Tibial artery (tissue), 4 donors: ENCODE results near the gene KRTAP10-1.

Experiments used
- DNase-seq, 2 donors: peaks; one replicate each; pipeline ENCODE4 v3.0.0-alpha.2; 2019
- H3K27ac ChIP-seq, 2 donors: fragments of 200-600 bp; sonication (generic) in 1 of 2; 1 replicate in 1 of 2; 2 replicates in 1 of 2; pipeline ENCODE4 v1.5.1; 2018 to 2019; ENCODE audit warnings: mild to moderate bottlenecking in 1 of 2
- H3K27me3 ChIP-seq, 2 donors: fragments of 200-600 bp; sonication (generic) in 1 of 2; one replicate each; pipeline versions ENCODE4 v1.5.1 to v1.6.0; 2016 to 2019
- H3K36me3 ChIP-seq, 3 donors: fragments of 200-600 bp; sonication (generic) in 2 of 3; one replicate each; pipeline ENCODE4 v1.5.1; 2016 to 2019; ENCODE audit warnings: mild to moderate bottlenecking in 2 of 3
- H3K4me1 ChIP-seq, 4 donors: fragments of 200-600 bp; sonication (generic) in 2 of 4; 1 replicate in 3 of 4; 2 replicates in 1 of 4; pipeline ENCODE4 v1.5.1; 2016 to 2019
- H3K4me3 ChIP-seq, 2 donors: fragments of 200-600 bp; sonication (generic) in 1 of 2; 1 replicate in 1 of 2; 2 replicates in 1 of 2; pipeline ENCODE4 v1.5.1; 2018 to 2019; ENCODE audit warnings: mild to moderate bottlenecking in 2 of 2
- H3K9me3 ChIP-seq, 3 donors: fragments of 200-600 bp; sonication (generic) in 1 of 3; one replicate each; pipeline ENCODE4 v1.5.1; 2016 to 2019
- intact Hi-C: fragments of 100-400 bp; cut with DNase I; formaldehyde crosslinking; loops from one replicate; pipeline ENCODE4 v1.15.0; 2023; ENCODE audit warnings: low total_unique reads
- TF ChIP-seq, protein P1 (sequence below), 2 experiments: fragments of 200-600 bp in 1 of 2; fragments of 450-650 bp in 1 of 2; IDR thresholded peaks; one replicate each; pipeline ENCODE4 v1.5.1; 2017 to 2019; ENCODE audit warnings: antibody characterized with exemption in 2 of 2, mild to moderate bottlenecking in 1 of 2, moderate library complexity in 1 of 2

KRTAP10-1 gene

DNA sequence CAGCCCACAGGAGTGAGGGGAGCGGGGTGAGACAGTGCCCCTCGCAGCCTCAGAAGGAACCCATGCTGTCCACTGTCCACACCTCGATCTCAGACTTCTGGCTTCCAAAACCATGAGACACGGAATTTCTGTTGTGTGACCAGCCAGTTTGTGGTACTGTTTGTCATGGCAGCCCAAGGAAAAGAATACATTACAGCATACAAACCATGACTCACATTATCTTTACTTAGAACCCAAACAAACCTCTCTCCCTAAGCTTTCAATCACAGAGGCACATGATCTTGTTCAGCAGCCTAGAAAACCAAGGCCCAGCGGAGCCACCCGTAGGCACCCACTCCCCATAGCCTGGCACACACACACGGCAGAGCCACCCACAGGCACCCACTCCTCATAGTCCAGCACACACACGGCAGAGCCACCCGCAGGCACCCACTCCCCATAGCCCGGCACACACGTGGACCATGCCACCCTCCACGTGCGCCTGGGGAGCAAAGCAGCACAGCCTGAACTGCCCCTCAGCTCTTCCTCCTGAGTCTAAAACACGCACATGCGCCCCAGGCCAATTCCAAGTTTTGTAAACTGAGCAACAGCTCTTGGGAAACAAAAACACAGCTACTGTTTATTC, 33.1 kb upstream of the KRTAP10-1 start:
- H3K4me3 ChIP-seq, result no peak overlapping the region
- intact Hi-C loops, result no loop called here
- no peak for DNase-seq
- H3K27ac ChIP-seq, result no peak overlapping the region
- peaks cover 0 to 21% (median 6%) of the 10 kb centered on the region in 3 donors for H3K9me3 ChIP-seq
- H3K27me3 ChIP-seq, result peaks cover 0 to 36% of the 10 kb centered on the region in 2 donors
- TF ChIP-seq, protein P1, sequence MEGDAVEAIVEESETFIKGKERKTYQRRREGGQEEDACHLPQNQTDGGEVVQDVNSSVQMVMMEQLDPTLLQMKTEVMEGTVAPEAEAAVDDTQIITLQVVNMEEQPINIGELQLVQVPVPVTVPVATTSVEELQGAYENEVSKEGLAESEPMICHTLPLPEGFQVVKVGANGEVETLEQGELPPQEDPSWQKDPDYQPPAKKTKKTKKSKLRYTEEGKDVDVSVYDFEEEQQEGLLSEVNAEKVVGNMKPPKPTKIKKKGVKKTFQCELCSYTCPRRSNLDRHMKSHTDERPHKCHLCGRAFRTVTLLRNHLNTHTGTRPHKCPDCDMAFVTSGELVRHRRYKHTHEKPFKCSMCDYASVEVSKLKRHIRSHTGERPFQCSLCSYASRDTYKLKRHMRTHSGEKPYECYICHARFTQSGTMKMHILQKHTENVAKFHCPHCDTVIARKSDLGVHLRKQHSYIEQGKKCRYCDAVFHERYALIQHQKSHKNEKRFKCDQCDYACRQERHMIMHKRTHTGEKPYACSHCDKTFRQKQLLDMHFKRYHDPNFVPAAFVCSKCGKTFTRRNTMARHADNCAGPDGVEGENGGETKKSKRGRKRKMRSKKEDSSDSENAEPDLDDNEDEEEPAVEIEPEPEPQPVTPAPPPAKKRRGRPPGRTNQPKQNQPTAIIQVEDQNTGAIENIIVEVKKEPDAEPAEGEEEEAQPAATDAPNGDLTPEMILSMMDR (IDR thresholded peaks at IDR 0.05), result no peak
- H3K4me1 ChIP-seq, result no peaks in the 10 kb centered on the region
- H3K36me3 ChIP-seq, result no peaks in the 10 kb centered on the region

- no peak for DNase-seq
- Histone ChIP-seq H3K27ac (no peak overlapping the region), H3K4me3 (no peak overlapping the region), H3K27me3 (peaks cover 0 to 40% of the 10 kb centered on the region in 2 donors), H3K36me3 (no peaks in the 10 kb centered on the region), H3K9me3 (peaks cover 0 to 17% (median under 1%) of the 10 kb centered on the region in 3 donors), H3K4me1 (no peaks in the 10 kb centered on the region)
- TF ChIP-seq, protein P1 (IDR thresholded peaks at IDR 0.05), result no peak
- intact Hi-C loops, result no loop called here
Measured at GRCh38 chr21:44571844-44572782, 32.1 kb upstream of the KRTAP10-1 start.

GRCh38 chr21:44571296-44571695, 31.3 kb upstream of the KRTAP10-1 start:
- TF ChIP-seq, protein P1 (IDR thresholded peaks at IDR 0.05), result no peak
- Histone ChIP-seq H3K9me3 (peaks cover 0 to 8% (median 5%) of the 10 kb centered on the region in 3 donors), H3K36me3 (no peaks in the 10 kb centered on the region), H3K4me1 (no peaks in the 10 kb centered on the region), H3K4me3 (no peak overlapping the region), H3K27ac (no peak overlapping the region), H3K27me3 (peaks cover 0 to 40% of the 10 kb centered on the region in 2 donors)
- intact Hi-C loops, result no loop called here
- DNase-seq, result no peak

GRCh38 chr21:44569861-44570517, 30.0 kb upstream of the KRTAP10-1 start:
- Histone ChIP-seq H3K27me3 (peaks cover 0 to 36% of the 10 kb centered on the region in 2 donors), H3K4me3 (no peak overlapping the region), H3K9me3 (peaks cover 0 to 8% (median 5%) of the 10 kb centered on the region in 3 donors), H3K4me1 (no peaks in the 10 kb centered on the region), H3K36me3 (no peaks in the 10 kb centered on the region), H3K27ac (no peak overlapping the region)
- TF ChIP-seq, protein P1 (IDR thresholded peaks at IDR 0.05), result no peak
- no peak for DNase-seq
- intact Hi-C loops, result no loop called here

DNA sequence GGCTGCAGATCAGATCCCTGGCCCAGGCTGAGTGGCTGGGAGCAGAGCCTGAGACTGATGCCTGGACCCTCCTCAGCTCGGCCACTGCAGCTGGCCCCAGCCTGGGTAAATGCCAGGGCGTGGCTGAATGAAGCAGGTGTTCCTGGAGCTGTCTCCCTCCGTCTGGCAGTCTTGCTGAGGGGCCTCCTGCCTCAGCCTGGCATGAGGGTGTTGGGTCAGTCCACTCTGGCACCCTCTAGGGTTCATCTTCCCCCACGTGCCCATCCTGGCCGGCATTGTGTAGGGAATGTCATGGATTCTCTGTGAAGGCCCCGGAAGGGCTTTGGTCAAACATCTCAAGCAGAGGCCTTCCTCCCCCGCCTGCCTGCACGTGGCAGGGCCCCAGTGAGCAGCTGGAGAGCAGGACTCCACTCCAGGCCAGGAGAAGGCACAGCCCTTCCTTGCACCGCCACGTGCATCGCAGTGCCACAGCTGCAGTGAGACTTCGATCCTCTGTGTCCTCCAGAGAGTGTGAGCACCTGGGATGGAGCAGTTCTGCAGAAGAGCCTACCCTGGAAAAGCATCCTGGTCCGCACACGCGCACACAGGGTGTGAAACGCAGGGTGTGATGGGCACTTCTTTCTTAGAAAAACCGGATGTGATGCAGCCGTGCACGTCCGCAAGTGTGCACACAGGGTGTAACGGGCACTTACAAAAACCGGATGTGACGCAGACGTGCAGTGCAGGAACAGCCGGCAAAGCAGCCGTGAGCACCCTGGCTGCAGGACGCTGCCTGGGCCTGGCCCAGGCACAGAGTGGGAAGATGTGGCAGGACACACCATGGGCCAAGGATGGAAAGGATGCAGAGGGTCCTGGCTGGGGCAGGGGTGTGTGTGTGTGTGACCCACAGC, 28.9 kb upstream of the KRTAP10-1 start:
- Histone ChIP-seq H3K9me3 (peaks cover 0 to 10% (median 5%) of the 10 kb centered on the region in 3 donors), H3K27ac (no peak overlapping the region), H3K27me3 (peaks cover 0 to 27% of the 10 kb centered on the region in 2 donors), H3K4me1 (no peaks in the 10 kb centered on the region), H3K36me3 (no peaks in the 10 kb centered on the region), H3K4me3 (no peak overlapping the region)
- no peak for DNase-seq
- TF ChIP-seq, protein P1 (IDR thresholded peaks at IDR 0.05), result no peak
- intact Hi-C loops, result no loop called here
